ENCODE measurements around the gene SLC15A4.

DNA sequence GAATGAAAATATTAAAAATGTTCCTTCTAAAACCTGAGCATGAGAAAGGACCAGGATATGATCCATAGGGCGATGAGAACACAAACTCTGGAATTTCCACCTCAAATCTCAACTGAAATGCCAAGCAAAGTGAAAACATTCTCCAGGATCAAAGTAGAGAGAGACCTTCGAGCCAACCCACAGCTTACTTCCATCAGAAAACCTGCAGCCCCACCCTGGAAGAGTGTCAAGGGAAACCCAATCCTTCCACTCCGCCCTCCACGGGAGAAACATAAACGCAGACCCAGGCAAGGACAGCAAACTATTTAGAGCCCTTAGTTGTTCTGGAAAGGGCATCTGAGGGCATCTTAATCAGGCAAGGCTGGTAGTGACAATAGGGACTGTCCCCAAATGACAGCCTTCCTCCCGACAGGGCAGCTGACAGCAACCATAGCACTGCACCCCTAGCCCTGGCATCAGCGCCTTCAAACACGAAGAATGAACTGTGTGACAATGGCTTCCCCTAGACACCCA is 21.8 kb downstream of the SLC15A4 start:
- TF ChIP-seq CTCF (IDR thresholded peaks at IDR 0.05) (no peak), POLR2A (IDR thresholded peaks at IDR 0.05) (no peak), POLR2AphosphoS5 (IDR thresholded peaks at IDR 0.05) (no peak)

All from gastroesophageal sphincter (tissue), 3 donors.